Measurements from ENCODE around the gene NCR3LG1. TPM values are rescaled to one million over a fixed set of nuclear protein-coding genes. Genes with fewer than 3 reads are reported as not detected.

NCR3LG1 gene
- total and polyA plus RNA-seq, 2 donors (not counting 3 experiments of a cell fraction or from before 2014, with no cell fraction given): 2.2 to 8.1 TPM

GRCh38 chr11:17391493-17392355 lies 40.1 kb downstream of the NCR3LG1 start:
- H4K20me1 ChIP-seq (replicated peaks; ENCODE audit: control insufficient read depth, extremely low read depth, insufficient read depth, low read length): no peaks in the 10 kb centered on the region
- intact Hi-C loops (cut with micrococcal nuclease) (no loop called here), dilution Hi-C loops (cut with MboI; ENCODE audit: extremely low pct_ligation_motif_present, low sequenced_read_pairs) (no loop called here)
- H3K9me3 ChIP-seq (replicated peaks; ENCODE audit: control insufficient read depth, insufficient read depth, low read length): no peaks in the 10 kb centered on the region
- H3K4me3 ChIP-seq (replicated peaks in 1 of 3; ENCODE audit: insufficient read depth in 1 of 3, low read depth in 1 of 3, low read length in 3 of 3): no peak overlapping the region
- no peaks in the 10 kb centered on the region for H3K79me2 ChIP-seq (ENCODE audit: control insufficient read depth, insufficient read depth, low read length)
- H2AFZ ChIP-seq (ENCODE audit: low read depth, low read length): no peak overlapping the region
- H3K36me3 ChIP-seq (ENCODE audit: control insufficient read depth in 2 of 2, extremely low read depth in 1 of 2, insufficient read depth in 2 of 2, low read length in 2 of 2): no peaks in the 10 kb centered on the region
- H3K27ac ChIP-seq (ENCODE audit: insufficient read depth, low read depth, low read length): no peak overlapping the region
- FAIRE-seq: no peak
- DNase-seq (ENCODE audit: low read depth, low spot score): no peak
- no peak overlapping the region for H3K9ac ChIP-seq (replicated peaks; ENCODE audit: extremely low read depth, insufficient read depth, low read length)
- no TSS peak for BruUV-seq (replicated peaks)
- ChIA-PET POLR2A (no interaction called here), CTCF (interaction anchor here (1.2 to 1.3 kb wide), 2 partner anchors 112 to 136 kb away, joined by 3 to 6 read pairs; no protein-coding TSS in a partner anchor)
- TF ChIP-seq MYC (IDR thresholded peaks at IDR 0.05; ENCODE audit: low read depth, low read length) (no peak), FOS (IDR thresholded peaks at IDR 0.05; ENCODE audit: borderline replicate concordance, insufficient read depth, low read length) (no peak), CTCF (IDR thresholded peaks at IDR 0.05; ENCODE audit: extremely low read depth in 1 of 2, insufficient read depth in 1 of 2, low read depth in 1 of 2, low read length in 2 of 2) (no peak), POLR2A (IDR thresholded peaks at IDR 0.05; ENCODE audit: low read depth, low read length) (no peak), POLR2AphosphoS5 (IDR thresholded peaks at IDR 0.05; ENCODE audit: insufficient read depth, low read depth, low read length) (no peak), GATA2 (IDR thresholded peaks at IDR 0.05; ENCODE audit: insufficient read depth, insufficient read length, low read depth, low read length) (no peak), JUN (IDR thresholded peaks at IDR 0.05; ENCODE audit: borderline replicate concordance, insufficient read depth, insufficient read length, low read depth) (no peak), EZH2 (IDR thresholded peaks at IDR 0.05; ENCODE audit: borderline replicate concordance, low read depth, low read length, severe bottlenecking) (no peak)
- TF ChIP-seq, protein P1, sequence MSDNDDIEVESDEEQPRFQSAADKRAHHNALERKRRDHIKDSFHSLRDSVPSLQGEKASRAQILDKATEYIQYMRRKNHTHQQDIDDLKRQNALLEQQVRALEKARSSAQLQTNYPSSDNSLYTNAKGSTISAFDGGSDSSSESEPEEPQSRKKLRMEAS (IDR thresholded peaks at IDR 0.05; ENCODE audit: insufficient read depth, insufficient read length): no peak
- no peaks in the 10 kb centered on the region for H3K9me1 ChIP-seq (replicated peaks; ENCODE audit: control insufficient read depth, extremely low read depth, insufficient read depth, low read length)
- H3K4me2 ChIP-seq (ENCODE audit: insufficient read depth, low read length): no peak overlapping the region
- no peaks in the 10 kb centered on the region for H3K4me1 ChIP-seq (ENCODE audit: control insufficient read depth, extremely low read depth, insufficient read depth, low read length)
- H3K27me3 ChIP-seq (ENCODE audit: control insufficient read depth in 2 of 2, insufficient read depth in 2 of 2, low read length in 2 of 2): peaks cover 8 to 14% of the 10 kb centered on the region in 2 experiments

All from endothelial cell of umbilical vein (primary cell).